Stimulated activated CD8-positive, alpha-beta memory T cell treated with anti-CD3 and anti-CD28 coated beads, Interleukin-15, amount 100 ng/mL, for 4 hours (primary cell): ENCODE data around the gene DENR.

Source experiments
- DNase-seq, 2 donors: peaks; one replicate each; pipeline ENCODE4 v3.0.0-alpha.2; 2020; ENCODE audit warnings: low read depth in 2 of 2

DENR gene

DNA sequence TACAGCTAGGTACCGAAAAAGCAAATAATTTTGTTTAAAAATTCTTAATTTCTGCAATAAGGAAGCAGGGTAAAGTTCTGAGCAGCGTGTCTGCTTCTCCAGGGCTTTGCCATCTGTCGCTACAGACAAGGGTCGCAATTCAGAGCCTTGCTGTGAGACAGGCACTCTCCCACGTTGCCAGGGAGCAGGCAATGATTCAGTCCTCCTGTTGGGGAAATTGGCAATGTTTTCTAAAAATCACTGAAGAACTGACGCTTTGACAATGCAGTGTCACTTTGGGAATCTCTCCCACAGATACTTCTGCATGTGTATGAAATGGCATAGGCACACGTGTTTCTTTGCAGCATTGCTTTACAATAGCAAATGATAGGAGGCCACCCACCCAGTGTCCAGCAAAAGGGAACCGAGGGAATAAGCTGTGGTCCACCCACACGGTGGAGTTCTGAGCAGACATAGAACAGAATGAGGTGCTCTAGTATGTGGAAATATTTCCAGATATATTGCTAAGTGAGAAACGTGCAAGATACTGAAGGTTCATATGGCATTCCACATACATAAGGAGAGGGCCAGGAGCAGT, 66.7 kb downstream of the DENR start:
- no peak for DNase-seq

DNA sequence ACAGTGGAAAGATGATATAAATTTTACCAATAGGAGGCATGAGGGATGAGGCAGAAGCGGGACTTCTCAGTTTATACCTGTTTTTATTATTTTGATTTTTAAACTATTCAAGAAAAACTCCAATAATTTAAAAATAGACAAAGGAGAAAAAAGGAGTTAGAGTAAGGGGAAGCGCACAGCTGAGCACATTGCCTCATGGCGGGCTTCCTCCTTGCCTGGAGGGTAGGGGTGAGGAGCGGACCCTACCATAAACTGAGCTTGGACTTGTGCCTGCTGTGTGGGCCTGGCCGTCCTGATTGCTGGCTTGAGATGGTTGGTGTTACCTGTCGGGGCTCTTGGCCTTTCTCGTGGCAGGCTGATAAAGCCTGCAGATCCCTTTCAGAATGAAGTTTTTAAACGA, 67.5 kb downstream of the DENR start:
- no peak for DNase-seq
